GM12872 (cell line): ENCODE measurements around the gene URB1.

ENCODE experiments used
- CTCF ChIP-seq: IDR thresholded peaks from 3 replicates; pipeline ENCODE4 v1.5.1; 2011; ENCODE audit warnings: low read depth, mild to moderate bottlenecking, low read length, moderate library complexity; ENCODE audit not compliant: insufficient read depth

URB1 gene

DNA sequence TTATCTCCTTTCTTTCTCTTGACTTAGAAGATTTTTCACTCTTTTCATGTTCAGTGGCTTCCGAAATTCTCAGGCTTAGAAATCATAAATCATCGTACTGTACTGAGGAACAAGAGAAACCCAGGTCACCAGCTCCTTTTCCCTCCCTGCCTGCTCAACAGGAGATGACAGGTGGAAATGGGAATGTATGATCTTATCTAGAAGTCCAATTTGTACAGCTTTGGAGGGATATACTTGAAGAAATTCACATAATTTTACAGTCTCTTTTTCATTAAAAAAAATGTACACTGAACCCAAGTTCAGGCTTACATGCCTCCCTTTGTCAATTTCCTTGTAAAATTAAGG is 31.4 kb upstream of the URB1 start:
- no peak for TF ChIP-seq CTCF

- TF ChIP-seq CTCF: no peak
Measured at GRCh38 chr21:32423320-32424190, 30.7 kb upstream of the URB1 start.

- no peak for TF ChIP-seq CTCF
Measured at GRCh38 chr21:32422064-32422463, 29.3 kb upstream of the URB1 start.

- no peak for TF ChIP-seq CTCF
Measured at GRCh38 chr21:32418146-32418545, 25.3 kb upstream of the URB1 start.

DNA sequence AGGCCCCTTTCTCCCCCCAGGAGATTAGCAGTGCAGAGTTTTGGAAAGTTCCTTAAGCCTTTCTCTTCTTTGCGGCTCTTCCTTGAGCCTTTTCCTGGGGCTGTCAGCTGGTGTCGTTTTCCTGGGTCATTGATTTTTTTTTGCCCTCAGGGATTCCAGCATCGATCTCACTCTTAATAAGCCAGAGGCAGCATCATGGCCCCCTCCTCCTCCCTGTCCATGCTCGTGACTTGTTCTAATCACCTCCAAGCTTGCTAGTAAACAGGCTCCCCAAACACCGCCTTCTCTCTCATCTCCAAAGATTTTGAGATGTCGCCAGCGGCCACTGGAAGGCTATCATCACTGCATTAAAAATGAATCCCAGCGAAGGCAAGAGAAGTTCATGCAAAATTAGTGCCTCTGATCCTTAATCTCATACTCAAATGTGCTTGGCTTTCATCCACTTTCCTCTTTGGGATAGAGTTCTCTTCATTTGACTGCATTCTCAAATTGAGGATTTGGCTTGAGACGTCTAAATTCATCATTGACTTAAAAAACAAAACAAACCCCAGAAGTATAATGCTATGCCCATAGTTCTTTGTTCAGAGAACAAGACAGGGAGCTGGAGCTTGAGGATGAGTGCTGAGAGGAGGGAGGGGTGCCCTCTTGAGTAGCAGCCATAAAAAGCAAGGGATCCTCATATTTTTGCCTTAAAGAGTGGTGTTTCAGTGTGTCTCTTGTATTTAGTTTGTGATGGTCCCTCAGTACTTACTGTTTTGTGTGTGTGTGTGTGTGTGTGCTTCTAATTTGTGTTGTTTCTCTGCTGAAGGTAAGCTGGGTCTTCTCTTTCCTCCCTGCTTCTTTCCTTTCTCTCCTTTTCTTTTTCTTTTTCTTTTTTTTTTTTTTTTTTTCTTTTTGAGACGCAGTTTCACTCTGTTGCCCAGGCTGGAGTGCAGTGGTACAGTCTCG is 22.9 kb upstream of the URB1 start:
- TF ChIP-seq CTCF: no peak

- no peak for TF ChIP-seq CTCF
Measured at GRCh38 chr21:32414579-32415358, 22.0 kb upstream of the URB1 start.
